CD4-positive, alpha-beta T cell (primary cell): ENCODE data around the gene NUP35. TPM values are rescaled to one million over a fixed set of nuclear protein-coding genes. Genes with fewer than 3 reads are reported as not detected.

Experiments
- ATAC-seq: fragments of 200-7000 bp; cut with Tn5 transposase; one replicate; pipeline ENCODE4 v1.10.0; 2022; ENCODE audit warnings: mild to moderate bottlenecking; ENCODE audit not compliant: poor library complexity
- CTCF ChIA-PET: fragments of 350-600 bp; sonication (Branson Sonifier 250); formaldehyde crosslinking; loops from one replicate; lab custom pipeline; 2021; ENCODE audit warnings: antibody characterized with exemption, inconsistent platforms; lab: Charles Lee
- POLR2A ChIA-PET: fragments of 350-600 bp; sonication (Branson Sonifier 250); formaldehyde crosslinking; loops from one replicate; lab custom pipeline; 2021; ENCODE audit warnings: antibody characterized with exemption, inconsistent platforms; lab: Charles Lee
- DNase-seq, 14 experiments: peaks; one replicate each; pipeline ENCODE4 v3.0.0-alpha.2; 2013 to 2020; ENCODE audit warnings: mixed read lengths in 2 of 14
- H3K27ac ChIP-seq, 2 donors: one replicate each; pipeline versions ENCODE4 v1.5.1 to v1.7.0; 2013; ENCODE audit warnings: low read length in 2 of 2, low read depth in 1 of 2, mild to moderate bottlenecking in 1 of 2
- H3K27me3 ChIP-seq, 2 experiments: 1 replicate in 1 of 2; 2 replicates in 1 of 2; pipeline versions ENCODE4 v1.6.1 to v1.7.0; 2013; ENCODE audit warnings: low read length in 2 of 2, control low read depth in 1 of 2, mild to moderate bottlenecking in 1 of 2, moderate library complexity in 1 of 2; ENCODE audit not compliant: insufficient read depth in 2 of 2, control insufficient read depth in 1 of 2
- H3K36me3 ChIP-seq: one replicate; pipeline ENCODE4 v1.6.1; 2013; ENCODE audit warnings: low read length, control low read depth; ENCODE audit not compliant: insufficient read depth
- H3K4me1 ChIP-seq: one replicate; pipeline ENCODE4 v1.6.1; 2013; ENCODE audit warnings: low read length, control low read depth; ENCODE audit not compliant: insufficient read depth
- H3K4me3 ChIP-seq: one replicate; pipeline ENCODE4 v1.5.1; 2013; ENCODE audit warnings: mild to moderate bottlenecking, low read length, moderate library complexity
- H3K9me3 ChIP-seq, 2 experiments: 1 replicate in 1 of 2; 2 replicates in 1 of 2; pipeline versions ENCODE4 v1.6.1 to v1.7.0; 2013; ENCODE audit warnings: low read length in 2 of 2, mild to moderate bottlenecking in 2 of 2, control low read depth in 1 of 2, moderate library complexity in 1 of 2; ENCODE audit not compliant: control insufficient read depth in 1 of 2, insufficient read depth in 1 of 2
- H3K27ac Mint-ChIP-seq: one replicate; pipeline ENCODE4 v1.8.0; 2020; ENCODE audit warnings: mixed read lengths
- H3K27me3 Mint-ChIP-seq: one replicate; pipeline ENCODE4 v1.8.0; 2021; ENCODE audit warnings: mixed read lengths
- H3K36me3 Mint-ChIP-seq: one replicate; pipeline ENCODE4 v1.8.0; 2021; ENCODE audit warnings: low read depth, mixed read lengths
- H3K4me1 Mint-ChIP-seq: one replicate; pipeline ENCODE4 v1.8.0; 2021; ENCODE audit warnings: low read depth, mixed read lengths
- H3K4me3 Mint-ChIP-seq: one replicate; pipeline ENCODE4 v1.8.0; 2020; ENCODE audit warnings: mild to moderate bottlenecking, mixed read lengths
- H3K9me3 Mint-ChIP-seq: one replicate; pipeline ENCODE4 v1.8.0; 2020; ENCODE audit warnings: mixed read lengths
- CTCF ChIP-seq: fragments of 200-600 bp; IDR thresholded peaks from one replicate; pipeline ENCODE4 v1.8.0; 2022; ENCODE audit warnings: antibody characterized with exemption, mild to moderate bottlenecking
- intact Hi-C, 2 experiments: fragments of 100-400 bp; cut with DNase I in 1 of 2; cut with micrococcal nuclease in 1 of 2; formaldehyde crosslinking; loops; one replicate each; pipeline versions ENCODE4 v1.15.1 to v1.9.0; 2023 to 2025; cut with DNase I, micrococcal nuclease
- total RNA-seq, 174 experiments: library from RNA in 2 of 174; stranded (reverse) in 2 of 174; gene quantifications; one replicate each; pipeline ENCODE4 v1.2.3 and lab custom pipeline; 2021 to 2026

The NUP35 gene
- total RNA-seq, 2 experiments from 2014 or later = 12.5 to 13.1 TPM

DNA sequence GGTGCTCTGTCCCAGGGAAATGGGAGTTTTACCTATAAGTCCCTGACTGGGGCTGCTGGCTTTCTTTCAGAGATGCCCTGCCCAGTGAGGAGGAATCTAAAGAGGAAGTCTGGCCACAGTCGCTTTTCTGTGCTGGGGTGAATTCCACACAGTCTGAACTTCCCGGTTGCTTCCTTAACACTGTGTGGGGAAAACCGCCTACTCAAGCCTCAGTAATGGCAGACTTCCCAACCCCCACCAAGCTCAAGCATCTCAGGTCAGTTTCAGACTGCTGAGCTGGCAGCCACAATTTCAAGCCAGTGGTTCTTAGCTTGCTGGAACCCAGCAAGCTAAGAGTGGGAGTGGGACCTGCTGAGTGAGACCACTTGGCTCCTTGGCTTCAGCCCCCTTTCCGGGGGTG is 54.9 kb downstream of the NUP35 start:
- Mint-ChIP-seq H3K27ac (no peak overlapping the region), H3K27me3 (no peaks in the 10 kb centered on the region), H3K36me3 (peaks cover 97% of the 10 kb centered on the region), H3K4me3 (no peak overlapping the region), H3K4me1 (no peaks in the 10 kb centered on the region), H3K9me3 (peaks cover 24% of the 10 kb centered on the region)
- H3K4me3 ChIP-seq = no peak overlapping the region
- ATAC-seq = no peak
- no peaks in the 10 kb centered on the region for H3K9me3 ChIP-seq
- no peaks in the 10 kb centered on the region for H3K27me3 ChIP-seq
- H3K4me1 ChIP-seq = no peaks in the 10 kb centered on the region
- DNase-seq = no peak
- POLR2A ChIA-PET = no interaction called here
- intact Hi-C loops = no loop called here
- H3K36me3 ChIP-seq = peaks cover 10% of the 10 kb centered on the region
- CTCF ChIA-PET = no interaction called here
- TF ChIP-seq CTCF = no peak
- no peak overlapping the region for H3K27ac ChIP-seq

DNA sequence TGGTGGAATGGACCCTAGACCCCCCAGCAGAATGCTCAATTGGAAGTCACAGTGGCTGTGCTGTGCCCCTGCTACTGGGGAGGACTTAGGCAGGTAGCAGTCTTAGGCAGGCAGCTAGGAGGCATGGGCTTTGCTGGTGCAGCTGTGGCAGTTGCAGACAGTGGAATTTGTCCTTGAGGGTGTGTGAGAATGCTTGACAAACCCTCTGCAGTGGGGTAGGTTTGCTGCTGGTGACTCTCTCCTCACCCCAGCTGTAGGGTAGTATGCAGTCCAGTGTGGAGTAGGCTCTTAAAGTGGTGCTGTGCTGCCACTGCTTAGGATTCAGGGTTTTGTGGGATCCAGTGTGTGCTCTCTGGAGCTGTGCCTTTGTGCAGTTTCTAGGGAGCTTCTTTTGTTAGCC is 61.3 kb downstream of the NUP35 start:
- Mint-ChIP-seq H3K36me3 (peaks cover 99% of the 10 kb centered on the region), H3K27me3 (no peaks in the 10 kb centered on the region), H3K9me3 (peaks cover 4% of the 10 kb centered on the region), H3K4me1 (peaks cover 8% of the 10 kb centered on the region), H3K4me3 (no peak overlapping the region), H3K27ac (no peak overlapping the region)
- H3K27ac ChIP-seq = no peak overlapping the region
- no peaks in the 10 kb centered on the region for H3K4me1 ChIP-seq
- intact Hi-C loops = no loop called here
- ChIA-PET POLR2A (no interaction called here), CTCF (no interaction called here)
- ATAC-seq (no peak), DNase-seq (no peak)
- peaks cover 34% of the 10 kb centered on the region for H3K36me3 ChIP-seq
- H3K27me3 ChIP-seq = no peaks in the 10 kb centered on the region
- H3K4me3 ChIP-seq = no peak overlapping the region
- no peak for TF ChIP-seq CTCF
- H3K9me3 ChIP-seq = no peaks in the 10 kb centered on the region

DNA sequence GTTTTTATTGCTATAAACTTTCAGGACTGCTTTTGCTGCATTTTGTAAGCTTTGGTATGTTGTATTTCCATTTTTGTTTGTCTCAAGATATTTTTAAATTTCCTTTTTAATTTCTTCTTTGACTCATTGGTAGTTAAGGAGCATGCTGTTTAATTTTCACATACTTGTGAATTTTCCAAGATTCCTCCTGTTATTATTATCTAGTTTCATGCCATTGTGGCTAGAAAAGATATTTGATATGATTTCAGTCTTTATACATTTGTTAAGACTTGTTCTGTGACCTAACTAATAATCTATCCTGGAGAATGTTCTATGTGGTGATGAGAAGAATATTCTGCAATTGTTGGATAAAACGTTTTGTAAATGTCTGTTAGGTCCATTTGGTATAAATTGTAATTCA is 62.1 kb downstream of the NUP35 start:
- CTCF ChIA-PET = no interaction called here
- Mint-ChIP-seq H3K9me3 (peaks cover 2% of the 10 kb centered on the region), H3K4me3 (no peak overlapping the region)

More for the DNA sequence above, 62.1 kb downstream of the NUP35 start:
- Histone ChIP-seq H3K9me3 (no peaks in the 10 kb centered on the region), H3K4me3 (no peak overlapping the region), H3K27me3 (no peaks in the 10 kb centered on the region), H3K27ac (no peak overlapping the region), H3K4me1 (no peaks in the 10 kb centered on the region), H3K36me3 (peaks cover 35% of the 10 kb centered on the region)
- TF ChIP-seq CTCF = no peak
- H3K27me3 Mint-ChIP-seq = no peaks in the 10 kb centered on the region
- ATAC-seq (no peak), DNase-seq (no peak)
- intact Hi-C loops = no loop called here
- H3K4me1 Mint-ChIP-seq = peaks cover 8% of the 10 kb centered on the region
- POLR2A ChIA-PET = no interaction called here
- H3K36me3 Mint-ChIP-seq = peaks cover 97% of the 10 kb centered on the region
- no peak overlapping the region for H3K27ac Mint-ChIP-seq
